Stimulated activated naive CD8-positive, alpha-beta T cell treated with anti-CD3 and anti-CD28 coated beads, Interleukin-15, amount 100 ng/mL, for 72 hours (primary cell): ENCODE results near the gene TNFAIP3.
A peak's percentile ranks its signal among the peaks of the same experiment; 100 is the strongest.

Source experiments
- ATAC-seq: fragments of 150-1000 bp; cut with Tn5 transposase; 2 replicates; pipeline ENCODE4 v1.10.0; 2021; ENCODE audit warnings: mild to moderate bottlenecking, moderate library complexity
- DNase-seq, 2 donors: peaks; one replicate each; pipeline ENCODE4 v3.0.0; 2021 to 2022
- H3K27ac Mint-ChIP-seq, 2 donors: one replicate each; pipeline ENCODE4 v1.8.0; 2022; ENCODE audit warnings: mild to moderate bottlenecking in 2 of 2, mixed read lengths in 2 of 2, moderate library complexity in 2 of 2
- H3K27me3 Mint-ChIP-seq: one replicate; pipeline ENCODE4 v1.8.0; 2022; ENCODE audit warnings: mixed read lengths
- H3K4me1 Mint-ChIP-seq: one replicate; pipeline ENCODE4 v1.8.0; 2022; ENCODE audit warnings: mild to moderate bottlenecking, mixed read lengths
- H3K4me3 Mint-ChIP-seq, 2 donors: one replicate each; pipeline ENCODE4 v1.8.0; 2022; ENCODE audit warnings: mild to moderate bottlenecking in 2 of 2, mixed read lengths in 2 of 2, moderate library complexity in 1 of 2
- H3K9me3 Mint-ChIP-seq, 2 donors: one replicate each; pipeline ENCODE4 v1.8.0; 2022; ENCODE audit warnings: mixed read lengths in 2 of 2

TNFAIP3 gene

GRCh38 chr6:137907170-137907569 lies 40.1 kb downstream of the TNFAIP3 start:
- Mint-ChIP-seq H3K4me3 (peak overlapping the region; percentile 44 to 72), H3K4me1 (peaks cover 92% of the 10 kb centered on the region), H3K27me3 (no peaks in the 10 kb centered on the region), H3K27ac (peak overlapping the region; percentile 63 to 80), H3K9me3 (no peaks in the 10 kb centered on the region)
- no peak for ATAC-seq
- DNase-seq: no peak

- H3K27me3 Mint-ChIP-seq: no peaks in the 10 kb centered on the region
- H3K4me1 Mint-ChIP-seq: peaks cover 71% of the 10 kb centered on the region
- peak overlapping the region; percentile 20 to 78 for H3K4me3 Mint-ChIP-seq
- peaks cover 7 to 12% of the 10 kb centered on the region in 2 donors for H3K9me3 Mint-ChIP-seq
- DNase-seq (no peak), ATAC-seq (no peak)
- H3K27ac Mint-ChIP-seq: peak overlapping the region; percentile 68 to 96
Measured at GRCh38 chr6:137909533-137909932, 42.5 kb downstream of the TNFAIP3 start.

- Mint-ChIP-seq H3K27me3 (no peaks in the 10 kb centered on the region), H3K9me3 (peaks cover 7 to 19% of the 10 kb centered on the region in 2 donors), H3K27ac (peak overlapping the region in 1 of 2 donors; percentile 49), H3K4me3 (no peak overlapping the region), H3K4me1 (peaks cover 65% of the 10 kb centered on the region)
- DNase-seq: no peak
- no peak for ATAC-seq
Measured at GRCh38 chr6:137910424-137910834, 43.4 kb downstream of the TNFAIP3 start.

GRCh38 chr6:137910843-137911456 lies 43.9 kb downstream of the TNFAIP3 start:
- Mint-ChIP-seq H3K4me1 (peaks cover 67% of the 10 kb centered on the region), H3K27ac (no peak overlapping the region), H3K9me3 (peaks cover 7 to 19% of the 10 kb centered on the region in 2 donors), H3K27me3 (no peaks in the 10 kb centered on the region), H3K4me3 (no peak overlapping the region)
- DNase-seq (no peak), ATAC-seq (no peak)

GRCh38 chr6:137911675-137912191 lies 44.7 kb downstream of the TNFAIP3 start:
- H3K4me1 Mint-ChIP-seq: peaks cover 60% of the 10 kb centered on the region
- H3K27me3 Mint-ChIP-seq: no peaks in the 10 kb centered on the region
- peaks cover 7 to 19% of the 10 kb centered on the region in 2 donors for H3K9me3 Mint-ChIP-seq
- peak overlapping the region in 1 of 2 donors; percentile 27 for H3K4me3 Mint-ChIP-seq
- no peak for ATAC-seq
- DNase-seq: no peak
- H3K27ac Mint-ChIP-seq: no peak overlapping the region

GRCh38 chr6:137912813-137913212 lies 45.8 kb downstream of the TNFAIP3 start:
- no peak overlapping the region for H3K4me3 Mint-ChIP-seq
- ATAC-seq (no peak), DNase-seq (no peak)
- H3K9me3 Mint-ChIP-seq: peaks cover 7 to 19% of the 10 kb centered on the region in 2 donors
- H3K4me1 Mint-ChIP-seq: peaks cover 52% of the 10 kb centered on the region
- H3K27me3 Mint-ChIP-seq: no peaks in the 10 kb centered on the region
- no peak overlapping the region for H3K27ac Mint-ChIP-seq

- H3K4me1 Mint-ChIP-seq: peaks cover 48% of the 10 kb centered on the region
Measured at GRCh38 chr6:137913434-137913833, 46.4 kb downstream of the TNFAIP3 start.

GRCh38 chr6:137913996-137914529 lies 47.0 kb downstream of the TNFAIP3 start:
- Mint-ChIP-seq H3K27ac (no peak overlapping the region), H3K4me1 (peaks cover 48% of the 10 kb centered on the region), H3K27me3 (no peaks in the 10 kb centered on the region), H3K4me3 (no peak overlapping the region), H3K9me3 (peaks cover 7 to 19% of the 10 kb centered on the region in 2 donors)
- DNase-seq: no peak
- ATAC-seq: no peak

More at GRCh38 chr6:137913434-137913833, 46.4 kb downstream of the TNFAIP3 start:
- no peak for ATAC-seq
- Mint-ChIP-seq H3K4me3 (no peak overlapping the region), H3K27ac (no peak overlapping the region), H3K9me3 (peaks cover 7 to 19% of the 10 kb centered on the region in 2 donors), H3K27me3 (no peaks in the 10 kb centered on the region)
- DNase-seq: no peak

GRCh38 chr6:137914530-137915193 lies 47.6 kb downstream of the TNFAIP3 start:
- ATAC-seq: no peak
- peaks cover 7 to 19% of the 10 kb centered on the region in 2 donors for H3K9me3 Mint-ChIP-seq
- H3K27me3 Mint-ChIP-seq: no peaks in the 10 kb centered on the region
- H3K27ac Mint-ChIP-seq: no peak overlapping the region
- no peak for DNase-seq
- no peak overlapping the region for H3K4me3 Mint-ChIP-seq
- H3K4me1 Mint-ChIP-seq: peaks cover 45% of the 10 kb centered on the region

GRCh38 chr6:137915790-137916189 lies 48.7 kb downstream of the TNFAIP3 start:
- Mint-ChIP-seq H3K27me3 (no peaks in the 10 kb centered on the region), H3K4me3 (no peak overlapping the region), H3K9me3 (peaks cover 7 to 19% of the 10 kb centered on the region in 2 donors), H3K4me1 (peaks cover 44% of the 10 kb centered on the region), H3K27ac (no peak overlapping the region)
- no peak for ATAC-seq
- DNase-seq: no peak

- peaks cover 40% of the 10 kb centered on the region for H3K4me1 Mint-ChIP-seq
- DNase-seq (no peak), ATAC-seq (no peak)
- no peaks in the 10 kb centered on the region for H3K27me3 Mint-ChIP-seq
- H3K9me3 Mint-ChIP-seq: peaks cover 7 to 19% of the 10 kb centered on the region in 2 donors
- no peak overlapping the region for H3K27ac Mint-ChIP-seq
- H3K4me3 Mint-ChIP-seq: no peak overlapping the region
Measured at GRCh38 chr6:137917551-137918325, 50.7 kb downstream of the TNFAIP3 start.

GRCh38 chr6:137919502-137919823 lies 52.4 kb downstream of the TNFAIP3 start:
- no peak for ATAC-seq
- DNase-seq: no peak
- Mint-ChIP-seq H3K27me3 (no peaks in the 10 kb centered on the region), H3K4me1 (peaks cover 55% of the 10 kb centered on the region), H3K4me3 (no peak overlapping the region), H3K9me3 (peaks cover 0 to 7% of the 10 kb centered on the region in 2 donors), H3K27ac (no peak overlapping the region)

GRCh38 chr6:137919837-137920730 lies 53.0 kb downstream of the TNFAIP3 start:
- Mint-ChIP-seq H3K27ac (no peak overlapping the region), H3K9me3 (peaks cover 0 to under 1% of the 10 kb centered on the region in 2 donors), H3K4me1 (peaks cover 61% of the 10 kb centered on the region), H3K4me3 (no peak overlapping the region), H3K27me3 (no peaks in the 10 kb centered on the region)
- ATAC-seq: no peak
- no peak for DNase-seq

- DNase-seq (no peak), ATAC-seq (peak; percentile 65)
- H3K4me3 Mint-ChIP-seq: no peak overlapping the region
- peaks cover 71% of the 10 kb centered on the region for H3K4me1 Mint-ChIP-seq
- H3K27me3 Mint-ChIP-seq: no peaks in the 10 kb centered on the region
- H3K9me3 Mint-ChIP-seq: no peaks in the 10 kb centered on the region
- no peak overlapping the region for H3K27ac Mint-ChIP-seq
Measured at GRCh38 chr6:137921823-137922222, 54.8 kb downstream of the TNFAIP3 start.
